H1 (cell line): ENCODE measurements around the gene PES1. TPM values are rescaled to one million over a fixed set of nuclear protein-coding genes. Genes with fewer than 3 reads are reported as not detected.
A peak's percentile ranks its signal among the peaks of the same experiment; 100 is the strongest.

Source experiments
- CTCF ChIA-PET: fragments of 300-600 bp; sonication (Branson Sonifier 250); formaldehyde crosslinking; loops from one replicate; lab custom pipeline; 2021; ENCODE audit not compliant: partially characterized antibody; lab: Charles Lee
- POLR2A ChIA-PET: fragments of 300-600 bp; sonication (Branson Sonifier 250); formaldehyde crosslinking; loops from one replicate; lab custom pipeline; 2021; ENCODE audit warnings: inconsistent platforms; ENCODE audit not compliant: partially characterized antibody; lab: Charles Lee
- DNase-seq, 2 experiments: peaks; one replicate each; pipeline versions ENCODE4 v3.0.0 to v3.0.0-alpha.2; 2010 to 2022; ENCODE audit warnings: low spot score in 2 of 2, low read depth in 1 of 2, mixed read lengths in 1 of 2
- FAIRE-seq: peaks from 2 replicates; lab custom pipeline; 2011; peaks lifted over from hg19 to GRCh38; lab: Jason Lieb, UNC
- H2AFZ ChIP-seq: 2 replicates; pipeline ENCODE4 v1.8.1; 2012; ENCODE audit warnings: low read length, inconsistent platforms
- H2AK5ac ChIP-seq: 2 replicates; pipeline ENCODE4 v1.6.1; 2013; ENCODE audit warnings: low read depth, low read length
- H2BK120ac ChIP-seq: replicated peaks from 2 replicates; pipeline ENCODE3; 2013; ENCODE audit warnings: low read depth, low read length, inconsistent platforms
- H2BK12ac ChIP-seq: 2 replicates; pipeline ENCODE4 v1.6.1; 2013; ENCODE audit warnings: low read depth, low read length
- H2BK15ac ChIP-seq: 2 replicates; pipeline ENCODE4 v1.6.1; 2013; ENCODE audit warnings: low read length
- H2BK20ac ChIP-seq: 2 replicates; pipeline ENCODE4 v1.6.1; 2013; ENCODE audit warnings: low read length
- H2BK5ac ChIP-seq: 2 replicates; pipeline ENCODE4 v1.6.1; 2013; ENCODE audit warnings: low read depth, low read length
- H3K14ac ChIP-seq: 2 replicates; pipeline ENCODE4 v1.6.1; 2013; ENCODE audit warnings: inconsistent platforms; ENCODE audit not compliant: insufficient read length
- H3K18ac ChIP-seq: 2 replicates; pipeline ENCODE4 v1.6.1; 2013; ENCODE audit warnings: low read length; ENCODE audit errors: extremely low read depth
- H3K23ac ChIP-seq: 2 replicates; pipeline ENCODE4 v1.6.1; 2013; ENCODE audit warnings: inconsistent platforms; ENCODE audit not compliant: insufficient read length
- H3K23me2 ChIP-seq: 2 replicates; pipeline ENCODE4 v1.6.1; 2013; ENCODE audit warnings: low read depth, low read length
- H3K27ac ChIP-seq: 2 replicates; pipeline ENCODE4 v1.6.1; 2011; ENCODE audit warnings: low read depth, low read length, inconsistent platforms
- H3K27me3 ChIP-seq, 4 experiments: replicated peaks in 1 of 4; 1 replicate in 1 of 4; 2 replicates in 3 of 4; pipeline versions ENCODE4 v1.6.1 to v1.8.1; 2011 to 2013; ENCODE audit warnings: low read length in 3 of 4, mild to moderate bottlenecking in 3 of 4, inconsistent platforms in 2 of 4, mixed read lengths in 2 of 4, moderate library complexity in 1 of 4; ENCODE audit not compliant: control insufficient read depth in 3 of 4, insufficient read depth in 3 of 4; ENCODE audit errors: extremely low read depth in 1 of 4
- H3K36me3 ChIP-seq, 4 experiments: 2 replicates each; pipeline versions ENCODE4 v1.6.1 to v1.8.1; 2011 to 2013; ENCODE audit warnings: mild to moderate bottlenecking in 4 of 4, low read length in 3 of 4, moderate library complexity in 2 of 4, control low read depth in 1 of 4, inconsistent platforms in 1 of 4; ENCODE audit not compliant: insufficient read depth in 4 of 4, control insufficient read depth in 2 of 4
- H3K4ac ChIP-seq: replicated peaks from 2 replicates; pipeline ENCODE3; 2013; ENCODE audit warnings: low read length, low read depth, mixed read lengths, inconsistent platforms; ENCODE audit not compliant: insufficient read length
- H3K4me1 ChIP-seq, 4 experiments: replicated peaks in 1 of 4; 1 replicate in 1 of 4; 2 replicates in 3 of 4; pipeline versions ENCODE4 v1.6.1 to v1.8.1; 2011 to 2013; ENCODE audit warnings: low read length in 3 of 4, inconsistent platforms in 2 of 4, mixed read lengths in 1 of 4; ENCODE audit not compliant: insufficient read depth in 4 of 4, control insufficient read depth in 3 of 4
- H3K4me2 ChIP-seq, 2 experiments: 2 replicates each; pipeline versions ENCODE4 v1.6.1 to v1.8.1; 2011 to 2013; ENCODE audit warnings: low read depth in 2 of 2, low read length in 2 of 2, control low read depth in 1 of 2, inconsistent platforms in 1 of 2, mild to moderate bottlenecking in 1 of 2; ENCODE audit not compliant: insufficient read depth in 1 of 2
- H3K4me3 ChIP-seq, 4 experiments: fragments of 200-600, 300-600 bp in 1 of 4; sonication (generic), shearing (Covaris generic), sonication (Bioruptor Twin) in 1 of 4; 2 replicates each; pipeline versions ENCODE4 v1.5.1 to v1.8.1; 2011 to 2016; ENCODE audit warnings: low read length in 4 of 4, low read depth in 3 of 4, control low read depth in 2 of 4, inconsistent platforms in 2 of 4, mild to moderate bottlenecking in 2 of 4, mixed read lengths in 1 of 4, moderate library complexity in 1 of 4; ENCODE audit not compliant: insufficient read depth in 2 of 4; ENCODE audit errors: extremely low read depth in 1 of 4
- H3K56ac ChIP-seq: replicated peaks from 2 replicates; pipeline ENCODE3; 2013; ENCODE audit warnings: low read depth, mild to moderate bottlenecking, mixed read lengths, low read length, inconsistent platforms; ENCODE audit not compliant: insufficient read length
- H3K79me1 ChIP-seq: 2 replicates; pipeline ENCODE4 v1.6.1; 2013; ENCODE audit warnings: low read depth, low read length, control low read depth
- H3K79me2 ChIP-seq, 2 experiments: 2 replicates each; pipeline versions ENCODE4 v1.6.1 to v1.8.1; 2012 to 2013; ENCODE audit warnings: low read length in 2 of 2, mild to moderate bottlenecking in 2 of 2, inconsistent platforms in 1 of 2; ENCODE audit not compliant: insufficient read depth in 2 of 2, control insufficient read depth in 1 of 2
- H3K9ac ChIP-seq, 4 experiments: replicated peaks in 1 of 4; 1 replicate in 1 of 4; 2 replicates in 3 of 4; pipeline versions ENCODE4 v1.6.1 to v1.8.1; 2011 to 2013; ENCODE audit warnings: low read depth in 3 of 4, low read length in 3 of 4, control low read depth in 2 of 4, mild to moderate bottlenecking in 2 of 4, moderate library complexity in 2 of 4, inconsistent platforms in 1 of 4; ENCODE audit errors: extremely low read depth in 1 of 4
- H3K9me3 ChIP-seq, 2 experiments: 2 replicates each; pipeline versions ENCODE4 v1.6.1 to v1.8.1; 2012 to 2013; ENCODE audit warnings: mild to moderate bottlenecking in 2 of 2, moderate library complexity in 2 of 2, control low read depth in 1 of 2, inconsistent platforms in 1 of 2, low read depth in 1 of 2, low read length in 1 of 2, mixed read lengths in 1 of 2; ENCODE audit not compliant: insufficient read depth in 2 of 2
- H4K20me1 ChIP-seq, 2 experiments: replicated peaks in 1 of 2; 2 replicates each; pipeline versions ENCODE3 to v1.8.1; 2011 to 2013; ENCODE audit warnings: inconsistent platforms in 2 of 2, low read length in 2 of 2, mild to moderate bottlenecking in 1 of 2; ENCODE audit not compliant: insufficient read depth in 2 of 2, control insufficient read depth in 1 of 2
- H4K5ac ChIP-seq: 2 replicates; pipeline ENCODE4 v1.6.1; 2013; ENCODE audit warnings: low read length, low read depth, mixed read lengths, inconsistent platforms; ENCODE audit not compliant: insufficient read length
- H4K8ac ChIP-seq: 2 replicates; pipeline ENCODE4 v1.8.0; 2013; ENCODE audit warnings: mild to moderate bottlenecking, moderate library complexity, low read length, inconsistent platforms; ENCODE audit not compliant: insufficient read depth; ENCODE audit errors: extremely low read depth
- H4K91ac ChIP-seq: replicated peaks from 2 replicates; pipeline ENCODE3; 2013; ENCODE audit warnings: low read length, mixed read lengths, inconsistent platforms; ENCODE audit not compliant: insufficient read length
- CEBPB ChIP-seq: IDR thresholded peaks from 2 replicates; pipeline ENCODE4 v1.6.1; 2012; ENCODE audit warnings: low read depth, low read length
- CTBP2 ChIP-seq: IDR thresholded peaks from 2 replicates; pipeline ENCODE4 v1.7.0; 2011; ENCODE audit warnings: borderline replicate concordance, mild to moderate bottlenecking, moderate library complexity, mixed read lengths, low read length; ENCODE audit not compliant: insufficient read depth, insufficient read length
- JUND ChIP-seq: IDR thresholded peaks from 2 replicates; pipeline ENCODE4 v1.6.1; 2011; ENCODE audit warnings: mild to moderate bottlenecking, improper control_type of control experiment, low read length
- KDM1A ChIP-seq: fragments of 200-600, 300-600 bp; sonication (generic); IDR thresholded peaks from 2 replicates; pipeline ENCODE4 v1.7.1; 2016; ENCODE audit warnings: mild to moderate bottlenecking, low read length, borderline replicate concordance
- KDM4A ChIP-seq: IDR thresholded peaks from one replicate; pipeline ENCODE4 v1.7.1; 2012; ENCODE audit warnings: low read depth, mild to moderate bottlenecking, moderate library complexity, low read length, inconsistent platforms; ENCODE audit not compliant: severe bottlenecking
- NRF1 ChIP-seq: IDR thresholded peaks from 2 replicates; pipeline ENCODE4 v1.6.1; 2011; ENCODE audit warnings: mild to moderate bottlenecking, low read depth, low read length, improper control_type of control experiment
- RAD21 ChIP-seq, 2 experiments: IDR thresholded peaks in 1 of 2; conservative IDR thresholded peaks in 1 of 2; 2 replicates each; pipeline ENCODE4 v1.6.1; 2011; ENCODE audit warnings: low read depth in 2 of 2, low read length in 2 of 2, improper control_type of control experiment in 1 of 2, inconsistent platforms in 1 of 2, mild to moderate bottlenecking in 1 of 2, moderate library complexity in 1 of 2
- SIN3A ChIP-seq, 2 experiments: IDR thresholded peaks in 1 of 2; conservative IDR thresholded peaks in 1 of 2; 2 replicates each; pipeline ENCODE4 v1.6.1; 2011 to 2012; ENCODE audit warnings: low read length in 2 of 2, improper control_type of control experiment in 1 of 2, low read depth in 1 of 2, mild to moderate bottlenecking in 1 of 2
- SUZ12 ChIP-seq: fragments of 200-600 bp; sonication (generic); IDR thresholded peaks from 2 replicates; pipeline ENCODE4 v1.6.1; 2012; ENCODE audit warnings: mild to moderate bottlenecking, inconsistent platforms, low read length, moderate library complexity, mixed read lengths
- TAF1 ChIP-seq: IDR thresholded peaks from 2 replicates; pipeline ENCODE4 v1.6.1; 2011; ENCODE audit warnings: mild to moderate bottlenecking, low read depth, low read length
- WGBS, 2 experiments: shearing (Covaris generic) in 1 of 2; methylation state at CpG; one replicate each; pipeline versions ENCODE4 v1.1.6 to v1.1.7; 2013 to 2015; ENCODE audit warnings: low lambda C conversion rate in 2 of 2, mixed read lengths in 2 of 2, inconsistent platforms in 1 of 2, low coverage in 1 of 2, missing lambda C conversion rate in 1 of 2; ENCODE audit not compliant: insufficient replicate concordance in 2 of 2, insufficient coverage in 1 of 2, insufficient read length in 1 of 2; ENCODE audit errors: extremely low coverage in 1 of 2, missing lambda C conversion rate in 1 of 2; 5-methylcytosine and 5-hydroxymethylcytosine counted together
- polyA plus RNA-seq, 7 experiments: library from polyadenylated mRNA; depleted of rRNA in 3 of 7; stranded (reverse) in 5 of 7; unstranded in 2 of 7; fragments of >200 nt in 5 of 7; fragments of 200-250 nt in 2 of 7; gene quantifications; 1 replicate in 5 of 7; 2 replicates in 1 of 7; 4 replicates in 1 of 7; pipeline versions ENCODE4 v1.2.1 to v1.2.3, GENCODE V29; 2011 to 2013; ENCODE audit warnings: missing spikeins in 2 of 7, mixed read lengths in 2 of 7
- total RNA-seq: library from RNA; stranded (reverse); fragmentation: NEBNext Ultra II Directional; extraction: Animal tissue kit (Norgen Biotek cat#: 25700); gene quantifications from 2 replicates; pipeline ENCODE4 v1.2.1, GENCODE V29; 2021
- TF ChIP-seq, protein P1 (sequence below): IDR thresholded peaks from 2 replicates; pipeline ENCODE4 v1.6.1; 2012; ENCODE audit warnings: low read length, inconsistent platforms

Gene PES1
- total and polyA plus RNA-seq, 2 of the 8 experiments (the other 6 are each of a cell fraction or from before 2014, with no cell fraction given), result 121 to 191 TPM

DNA sequence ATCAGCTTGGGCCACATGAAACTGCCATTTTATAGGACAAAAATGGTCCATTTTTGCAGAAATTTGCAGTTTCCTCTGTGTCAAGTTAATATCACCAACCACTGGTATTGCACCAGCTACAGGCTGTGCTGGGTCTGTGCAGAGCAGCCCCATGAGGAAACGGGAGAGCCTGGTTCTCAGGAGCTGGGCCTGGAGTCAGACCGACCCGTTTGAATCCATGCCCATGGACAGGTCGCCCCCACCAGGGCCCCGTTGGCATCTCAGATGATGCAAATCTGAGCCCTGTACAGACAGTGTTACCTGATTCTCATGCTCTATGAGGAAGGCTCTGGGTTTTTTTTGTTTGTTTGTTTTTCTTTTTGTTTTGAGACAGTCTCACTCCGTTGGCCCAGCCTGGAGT lies 35.3 kb downstream of the PES1 start:
- Histone ChIP-seq H4K91ac (no peak overlapping the region), H2BK20ac (no peak overlapping the region), H4K20me1 (peaks cover 0 to 2% of the 10 kb centered on the region in 2 experiments), H2BK120ac (no peak overlapping the region), H3K56ac (no peak overlapping the region), H2AFZ (no peak overlapping the region), H2BK15ac (no peak overlapping the region), H2BK12ac (no peak overlapping the region), H2AK5ac (no peak overlapping the region; the same call in 1 of the 2 replicates), H3K9ac (no peak overlapping the region), H3K27ac (no peak overlapping the region), H4K8ac (no peak overlapping the region), H3K18ac (no peak overlapping the region), H3K79me1 (no peaks in the 10 kb centered on the region), H3K9me3 (no peaks in the 10 kb centered on the region), H4K5ac (no peak overlapping the region), H3K36me3 (peaks cover 0 to 9% (median 0%) of the 10 kb centered on the region in 4 experiments; a peak in 1 of 8 replicates), H3K23me2 (no peaks in the 10 kb centered on the region), H3K4me1 (peaks cover 0 to 11% (median 4%) of the 10 kb centered on the region in 4 experiments; a peak in 5 of 7 replicates), H3K4me3 (no peak overlapping the region), H3K79me2 (no peaks in the 10 kb centered on the region), H3K14ac (no peak overlapping the region), H3K27me3 (no peaks in the 10 kb centered on the region), H3K23ac (no peak overlapping the region), H2BK5ac (no peak overlapping the region), H3K4ac (no peak overlapping the region), H3K4me2 (no peak overlapping the region)
- 89% methylated on average over 6 of the region's 6 CpGs; no CpG with 5 or more reads in 1 of the 2 experiments for WGBS, 2 experiments
- ChIA-PET POLR2A (interaction anchor here (0.7 to 2.1 kb wide), 4 partner anchors 15 to 78 kb away, joined by 3 to 5 read pairs (median 3); partner anchors contain the start of gene PES1), CTCF (interaction anchor here (0.7 to 4.7 kb wide), 23 partner anchors 9 to 199 kb away, joined by 3 to 17 read pairs (median 6); partner anchors contain the start of genes SLC35E4 and TCN2)
- DNase-seq, result no peak
- no peak for FAIRE-seq
- TF ChIP-seq NRF1 (no peak), SIN3A (conservative IDR thresholded peaks at IDR 0.05 in 1 of 2, IDR thresholded peaks at IDR 0.05 in 1 of 2; ENCODE audit: low read depth in 1 of 2, low read length in 2 of 2) (no peak), TAF1 (no peak), RAD21 (IDR thresholded peaks at IDR 0.05 in 1 of 2, conservative IDR thresholded peaks at IDR 0.05 in 1 of 2; ENCODE audit: low read depth in 2 of 2, low read length in 2 of 2) (peak; percentile 50 to 63), KDM1A (no peak), SUZ12 (no peak), CEBPB (no peak), KDM4A (no peak), JUND (no peak), CTBP2 (no peak)
- TF ChIP-seq, protein P1, sequence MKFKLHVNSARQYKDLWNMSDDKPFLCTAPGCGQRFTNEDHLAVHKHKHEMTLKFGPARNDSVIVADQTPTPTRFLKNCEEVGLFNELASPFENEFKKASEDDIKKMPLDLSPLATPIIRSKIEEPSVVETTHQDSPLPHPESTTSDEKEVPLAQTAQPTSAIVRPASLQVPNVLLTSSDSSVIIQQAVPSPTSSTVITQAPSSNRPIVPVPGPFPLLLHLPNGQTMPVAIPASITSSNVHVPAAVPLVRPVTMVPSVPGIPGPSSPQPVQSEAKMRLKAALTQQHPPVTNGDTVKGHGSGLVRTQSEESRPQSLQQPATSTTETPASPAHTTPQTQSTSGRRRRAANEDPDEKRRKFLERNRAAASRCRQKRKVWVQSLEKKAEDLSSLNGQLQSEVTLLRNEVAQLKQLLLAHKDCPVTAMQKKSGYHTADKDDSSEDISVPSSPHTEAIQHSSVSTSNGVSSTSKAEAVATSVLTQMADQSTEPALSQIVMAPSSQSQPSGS, result no peak
